ENCODE measurements around the gene NOTCH1.

- TF ChIP-seq CTCF (IDR thresholded peaks at IDR 0.05) (no peak), EP300 (IDR thresholded peaks at IDR 0.05) (no peak), POLR2A (IDR thresholded peaks at IDR 0.05) (no peak), POLR2AphosphoS5 (IDR thresholded peaks at IDR 0.05) (no peak)
Observed at GRCh38 chr9:136531904-136532798, 13.7 kb downstream of the NOTCH1 start.
